Dedifferentiated amniotic fluid mesenchymal stem cell (primary cell): Measurements from ENCODE around the gene POFUT1.

Experiments
- DNase-seq: peaks from one replicate; pipeline ENCODE4 v3.0.0-alpha.2; 2016; ENCODE audit errors: extremely low spot score

The POFUT1 gene

GRCh38 chr20:32277361-32278198, 69.9 kb downstream of the POFUT1 start, which contains the start of gene KIF3B:
Gene KIF3B, plus strand, starts transcription at chr20:32277651. Its CDS starts 32,127 bp downstream, at chr20:32309778.
- DNase-seq: peak; percentile 84

- peak; percentile 18 for DNase-seq
Measured at GRCh38 chr20:32278199-32278643, 70.5 kb downstream of the POFUT1 start.

GRCh38 chr20:32281711-32282110, 74.0 kb downstream of the POFUT1 start:
- no peak for DNase-seq

GRCh38 chr20:32282461-32282860, 74.8 kb downstream of the POFUT1 start:
- DNase-seq: no peak

- no peak for DNase-seq
Measured at GRCh38 chr20:32285082-32285620, 77.5 kb downstream of the POFUT1 start.

GRCh38 chr20:32285621-32286371, 78.1 kb downstream of the POFUT1 start:
- DNase-seq: peak; percentile 17

- no peak for DNase-seq
Measured at GRCh38 chr20:32287231-32287638, 79.6 kb downstream of the POFUT1 start.
